GM12864 (cell line): ENCODE results near the gene ROBO4.

Experiments used
- DNase-seq: peaks from one replicate; pipeline ENCODE4 v3.0.0-alpha.2; 2011; ENCODE audit warnings: low read depth
- H3K4me3 ChIP-seq: 2 replicates; pipeline ENCODE4 v1.5.1; 2011; ENCODE audit warnings: mild to moderate bottlenecking, low read depth, low read length, control low read depth
- TF ChIP-seq, protein P1 (sequence below): IDR thresholded peaks from 2 replicates; pipeline ENCODE4 v1.5.1; 2011; ENCODE audit warnings: low read depth, mild to moderate bottlenecking, moderate library complexity, low read length, control low read depth, inconsistent platforms; ENCODE audit errors: missing control alignments

The ROBO4 gene

DNA sequence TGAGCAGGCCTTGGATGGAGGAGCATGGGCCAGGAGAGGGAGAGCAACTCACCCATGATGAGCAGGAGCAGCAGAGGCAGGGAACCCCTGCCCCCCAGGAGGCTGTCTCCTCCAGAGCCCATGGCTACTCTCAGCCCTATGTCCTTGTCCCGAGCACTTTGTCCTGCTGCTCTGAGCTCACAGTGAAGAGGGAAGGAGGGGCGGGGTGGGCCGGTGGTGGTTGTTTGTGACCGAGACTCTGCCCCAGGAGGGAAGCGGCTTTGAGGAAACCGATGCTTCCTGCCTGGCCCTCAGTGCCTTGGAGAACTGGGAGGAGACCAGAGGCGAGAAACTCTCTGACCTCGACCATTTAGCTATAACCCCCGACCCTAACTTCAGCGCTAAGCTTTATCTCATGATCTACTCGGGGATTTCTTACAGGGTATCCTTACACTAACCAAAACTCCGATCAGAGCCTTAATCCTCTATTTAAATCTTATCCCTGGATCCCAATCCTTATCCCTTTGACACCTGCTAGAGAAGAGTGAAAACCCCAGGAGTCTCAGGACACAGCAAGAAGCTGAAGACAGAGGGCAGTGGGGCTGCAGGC is at the start of gene ROBO4:
TSS of gene ROBO4 (minus strand) at position 192 of the 589 bp plus-strand sequence. CDS start at position 122, 70 bp downstream.
- TF ChIP-seq, protein P1, sequence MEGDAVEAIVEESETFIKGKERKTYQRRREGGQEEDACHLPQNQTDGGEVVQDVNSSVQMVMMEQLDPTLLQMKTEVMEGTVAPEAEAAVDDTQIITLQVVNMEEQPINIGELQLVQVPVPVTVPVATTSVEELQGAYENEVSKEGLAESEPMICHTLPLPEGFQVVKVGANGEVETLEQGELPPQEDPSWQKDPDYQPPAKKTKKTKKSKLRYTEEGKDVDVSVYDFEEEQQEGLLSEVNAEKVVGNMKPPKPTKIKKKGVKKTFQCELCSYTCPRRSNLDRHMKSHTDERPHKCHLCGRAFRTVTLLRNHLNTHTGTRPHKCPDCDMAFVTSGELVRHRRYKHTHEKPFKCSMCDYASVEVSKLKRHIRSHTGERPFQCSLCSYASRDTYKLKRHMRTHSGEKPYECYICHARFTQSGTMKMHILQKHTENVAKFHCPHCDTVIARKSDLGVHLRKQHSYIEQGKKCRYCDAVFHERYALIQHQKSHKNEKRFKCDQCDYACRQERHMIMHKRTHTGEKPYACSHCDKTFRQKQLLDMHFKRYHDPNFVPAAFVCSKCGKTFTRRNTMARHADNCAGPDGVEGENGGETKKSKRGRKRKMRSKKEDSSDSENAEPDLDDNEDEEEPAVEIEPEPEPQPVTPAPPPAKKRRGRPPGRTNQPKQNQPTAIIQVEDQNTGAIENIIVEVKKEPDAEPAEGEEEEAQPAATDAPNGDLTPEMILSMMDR = no peak

GRCh38 chr11:124946735-124947141 is 49.1 kb upstream of the ROBO4 start:
- H3K4me3 ChIP-seq = no peak overlapping the region
- TF ChIP-seq, protein P1 = no peak
- DNase-seq = no peak

More for the DNA sequence above, at the start of gene ROBO4:
- H3K4me3 ChIP-seq = no peak within 1 kb of the TSS
- no peak for DNase-seq

- H3K4me3 ChIP-seq = no peak overlapping the region
- TF ChIP-seq, protein P1 = no peak
- DNase-seq = no peak
Observed at GRCh38 chr11:124945826-124946225, 48.2 kb upstream of the ROBO4 start.

GRCh38 chr11:124944565-124944964 is 46.9 kb upstream of the ROBO4 start:
- H3K4me3 ChIP-seq = no peak overlapping the region
- TF ChIP-seq, protein P1 = no peak
- no peak for DNase-seq

DNA sequence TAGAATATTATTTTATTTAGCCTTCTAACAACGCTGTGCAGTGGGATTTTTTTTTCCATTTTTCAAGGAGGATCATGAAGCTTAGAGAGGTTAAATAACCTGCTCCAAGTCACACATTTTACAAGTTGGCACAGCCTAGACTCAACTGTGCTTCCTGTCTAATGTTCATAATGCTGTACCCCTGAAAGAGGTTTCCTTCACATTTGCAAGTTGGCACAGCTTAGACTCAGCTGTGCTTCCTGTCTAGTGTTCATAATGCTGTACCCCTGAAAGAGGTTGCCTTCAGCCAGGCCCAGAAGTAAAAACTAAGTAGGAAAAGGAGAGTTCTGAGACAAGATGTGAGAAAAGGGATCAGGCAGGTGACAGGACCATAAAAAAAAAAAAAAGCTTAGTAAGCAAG is 46.1 kb upstream of the ROBO4 start:
- TF ChIP-seq, protein P1 = no peak
- no peak overlapping the region for H3K4me3 ChIP-seq
- DNase-seq = no peak

GRCh38 chr11:124943254-124943616 is 45.6 kb upstream of the ROBO4 start:
- TF ChIP-seq, protein P1 = no peak
- DNase-seq = no peak
- H3K4me3 ChIP-seq = no peak overlapping the region

DNA sequence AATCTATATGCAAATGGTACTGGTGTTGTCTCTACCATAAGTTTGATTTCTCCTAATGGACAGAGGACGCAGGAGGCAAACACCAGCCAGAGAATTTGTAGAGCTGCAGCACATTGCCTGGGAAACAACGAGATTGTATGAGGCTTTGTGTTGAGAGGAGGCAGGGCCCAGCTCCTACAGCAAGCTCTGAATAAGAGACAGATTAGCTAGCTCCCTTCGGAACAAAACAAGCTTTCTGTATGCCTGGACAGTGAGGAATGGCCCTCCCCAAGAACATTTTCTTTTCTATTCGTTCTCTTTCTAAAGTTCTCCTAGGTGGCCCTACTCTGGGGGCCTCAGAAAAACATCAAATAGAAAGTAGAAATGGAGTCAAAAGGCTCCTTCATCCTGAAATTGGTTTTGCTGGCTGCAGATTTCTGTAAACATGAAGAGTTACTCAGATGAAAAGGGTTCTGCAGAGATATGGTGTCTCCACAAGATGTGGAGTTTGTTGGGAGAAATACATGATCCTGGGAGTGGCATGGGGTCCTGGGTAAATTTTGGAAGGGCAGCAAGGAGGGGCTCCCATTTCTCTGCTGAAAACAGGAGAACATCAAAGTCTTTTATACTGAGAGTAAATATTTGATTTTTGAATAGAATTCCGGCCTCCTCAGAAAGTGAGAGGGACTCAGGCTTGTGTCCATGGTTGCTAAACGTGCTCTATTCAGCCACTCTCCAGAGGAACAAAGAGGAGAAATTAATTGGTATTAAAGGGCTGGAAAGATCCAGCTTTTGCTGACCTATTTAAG is 45.0 kb upstream of the ROBO4 start:
- TF ChIP-seq, protein P1 = no peak
- no peak overlapping the region for H3K4me3 ChIP-seq
- no peak for DNase-seq
